WERI-Rb-1 (cell line): ENCODE data around the gene NRGN.
A peak's percentile ranks its signal among the peaks of the same experiment; 100 is the strongest.

Experiments used
- DNase-seq: peaks from one replicate; pipeline ENCODE4 v3.0.0-alpha.2; 2020
- H3K27ac ChIP-seq: fragments of 250-450 bp; sonication (Bioruptor Pico); 2 replicates; pipeline ENCODE4 v1.5.1; 2020; ENCODE audit warnings: mild to moderate bottlenecking, moderate library complexity
- H3K27me3 ChIP-seq: fragments of 250-450 bp; sonication (Bioruptor Pico); 2 replicates; pipeline ENCODE4 v1.5.1; 2021; ENCODE audit warnings: mild to moderate bottlenecking, low read depth, moderate library complexity; ENCODE audit not compliant: insufficient read depth, severe bottlenecking
- H3K36me3 ChIP-seq: fragments of 250-450 bp; sonication (Bioruptor Pico); 2 replicates; pipeline ENCODE4 v1.5.1; 2020; ENCODE audit warnings: mild to moderate bottlenecking, moderate library complexity
- H3K4me3 ChIP-seq: 2 replicates; pipeline ENCODE4 v1.5.1; 2011; ENCODE audit warnings: low read depth, mild to moderate bottlenecking, control low read depth, low read length
- H3K9me3 ChIP-seq: fragments of 250-450 bp; sonication (Bioruptor Pico); 2 replicates; pipeline ENCODE4 v1.5.1; 2021; ENCODE audit warnings: mild to moderate bottlenecking, moderate library complexity; ENCODE audit not compliant: severe bottlenecking
- CTCF ChIP-seq: IDR thresholded peaks from 2 replicates; pipeline ENCODE4 v1.5.1; 2011; ENCODE audit warnings: low read depth, mild to moderate bottlenecking, control low read depth, inconsistent platforms, low read length

The NRGN gene

GRCh38 chr11:124716591-124716990 lies 23.2 kb upstream of the NRGN start:
- no peak overlapping the region for H3K27ac ChIP-seq
- no peaks in the 10 kb centered on the region for H3K36me3 ChIP-seq
- DNase-seq, result no peak
- H3K27me3 ChIP-seq, result no peaks in the 10 kb centered on the region
- no peak for TF ChIP-seq CTCF
- no peak overlapping the region for H3K4me3 ChIP-seq
- H3K9me3 ChIP-seq, result no peaks in the 10 kb centered on the region

GRCh38 chr11:124717421-124717785 lies 22.3 kb upstream of the NRGN start:
- no peak for DNase-seq

GRCh38 chr11:124717786-124718651 lies 21.7 kb upstream of the NRGN start:
- H3K27me3 ChIP-seq, result no peaks in the 10 kb centered on the region
- no peaks in the 10 kb centered on the region for H3K9me3 ChIP-seq
- H3K4me3 ChIP-seq, result peak overlapping the region; percentile 42
- H3K36me3 ChIP-seq, result no peaks in the 10 kb centered on the region
- DNase-seq, result peak; percentile 22
- no peak for TF ChIP-seq CTCF
- no peak overlapping the region for H3K27ac ChIP-seq

More at GRCh38 chr11:124717421-124717785, 22.3 kb upstream of the NRGN start:
- no peaks in the 10 kb centered on the region for H3K36me3 ChIP-seq
- peak overlapping the region; percentile 42 for H3K4me3 ChIP-seq
- H3K27ac ChIP-seq, result no peak overlapping the region
- no peaks in the 10 kb centered on the region for H3K27me3 ChIP-seq
- H3K9me3 ChIP-seq, result no peaks in the 10 kb centered on the region
- no peak for TF ChIP-seq CTCF

- Histone ChIP-seq H3K27ac (no peak overlapping the region), H3K27me3 (no peaks in the 10 kb centered on the region), H3K4me3 (peak overlapping the region; percentile 42; the same call in 1 of the 2 replicates), H3K36me3 (no peaks in the 10 kb centered on the region), H3K9me3 (no peaks in the 10 kb centered on the region)
- DNase-seq, result no peak
- TF ChIP-seq CTCF, result no peak
Observed at GRCh38 chr11:124718801-124719200, 20.9 kb upstream of the NRGN start.

- TF ChIP-seq CTCF, result no peak
- Histone ChIP-seq H3K27me3 (no peaks in the 10 kb centered on the region), H3K9me3 (no peaks in the 10 kb centered on the region), H3K36me3 (no peaks in the 10 kb centered on the region), H3K27ac (no peak overlapping the region), H3K4me3 (no peak overlapping the region)
- DNase-seq, result no peak
Observed at GRCh38 chr11:124719534-124719933, 20.2 kb upstream of the NRGN start.
